Esophagus muscularis mucosa (tissue), 4 donors: ENCODE measurements around the gene RER1. TPM values are rescaled to one million over a fixed set of nuclear protein-coding genes. Genes with fewer than 3 reads are reported as not detected.

Source experiments
- DNase-seq: peaks from one replicate; pipeline ENCODE4 v3.0.0-alpha.2; 2017; ENCODE audit errors: extremely low spot score
- H3K27ac ChIP-seq, 4 donors: fragments of 200-600 bp; sonication (generic); replicated peaks in 1 of 4; 1 replicate in 3 of 4; 2 replicates in 1 of 4; pipeline ENCODE4 v1.5.1; 2016 to 2019; ENCODE audit warnings: mild to moderate bottlenecking in 1 of 4
- H3K27me3 ChIP-seq, 4 donors: fragments of 200-600 bp; sonication (generic); one replicate each; pipeline versions ENCODE4 v1.5.1 to v1.6.0; 2016 to 2019
- H3K36me3 ChIP-seq, 4 donors: fragments of 200-600 bp; sonication (generic); one replicate each; pipeline ENCODE4 v1.5.1; 2016 to 2019
- H3K4me1 ChIP-seq, 4 donors: fragments of 200-600 bp; sonication (generic); one replicate each; pipeline ENCODE4 v1.5.1; 2016 to 2019
- H3K4me3 ChIP-seq, 4 donors: fragments of 200-600 bp; sonication (generic); 1 replicate in 2 of 4; 2 replicates in 2 of 4; pipeline ENCODE4 v1.5.1; 2016 to 2019; ENCODE audit warnings: mild to moderate bottlenecking in 4 of 4, moderate library complexity in 1 of 4
- H3K9me3 ChIP-seq, 4 donors: fragments of 200-600 bp; sonication (generic); 1 replicate in 3 of 4; 2 replicates in 1 of 4; pipeline ENCODE4 v1.5.1; 2016 to 2019
- EP300 ChIP-seq: sonication (generic); formaldehyde crosslinking; IDR thresholded peaks from one replicate; pipeline ENCODE4 v1.6.1; 2017; ENCODE audit warnings: antibody characterized with exemption
- POLR2A ChIP-seq: fragments of 450-650 bp; IDR thresholded peaks from one replicate; pipeline ENCODE4 v1.6.1; 2017; ENCODE audit warnings: antibody characterized with exemption, moderate library complexity, mild to moderate bottlenecking, low read depth
- POLR2AphosphoS5 ChIP-seq, 2 donors: sonication (generic); formaldehyde crosslinking; IDR thresholded peaks; one replicate each; pipeline ENCODE4 v1.6.1; 2017; ENCODE audit warnings: antibody characterized with exemption in 2 of 2
- WGBS: methylation state at CpG from one replicate; pipeline ENCODE4 v1.1.5; 2018; 5-methylcytosine and 5-hydroxymethylcytosine counted together
- intact Hi-C: fragments of 100-400 bp; cut with DNase I; formaldehyde crosslinking; loops from one replicate; pipeline ENCODE4 v1.15.1; 2023
- total RNA-seq, 4 donors: library from RNA; depleted of rRNA; stranded (reverse); fragments of >200 nt; gene quantifications; one replicate each; pipeline versions ENCODE4 v1.1.0 to v1.2.1, GENCODE V29; 2016
- TF ChIP-seq, protein P1 (sequence below), 3 experiments: fragments of 200-600 bp in 2 of 3; fragments of 450-650 bp in 1 of 3; sonication (generic) in 2 of 3; IDR thresholded peaks; one replicate each; pipeline ENCODE4 v1.5.1; 2017 to 2019; ENCODE audit warnings: antibody characterized with exemption in 3 of 3, mild to moderate bottlenecking in 2 of 3, moderate library complexity in 1 of 3

Gene RER1
- total RNA-seq, 4 donors from 2014 or later, result 47.3 to 67.3 (median 56.4) TPM

- Histone ChIP-seq H3K27me3 (peaks cover 0 to 4% (median 0%) of the 10 kb centered on the region in 4 donors), H3K36me3 (peaks cover 27 to 69% (median 57%) of the 10 kb centered on the region in 4 donors), H3K9me3 (no peaks in the 10 kb centered on the region), H3K4me3 (no peak overlapping the region), H3K4me1 (peaks cover 22 to 50% (median 47%) of the 10 kb centered on the region in 4 donors), H3K27ac (no peak overlapping the region)
- DNase-seq, result no peak
- 84% methylated on average over 11 of the region's 11 CpGs for WGBS
- TF ChIP-seq EP300, result no peak
- TF ChIP-seq, protein P1, sequence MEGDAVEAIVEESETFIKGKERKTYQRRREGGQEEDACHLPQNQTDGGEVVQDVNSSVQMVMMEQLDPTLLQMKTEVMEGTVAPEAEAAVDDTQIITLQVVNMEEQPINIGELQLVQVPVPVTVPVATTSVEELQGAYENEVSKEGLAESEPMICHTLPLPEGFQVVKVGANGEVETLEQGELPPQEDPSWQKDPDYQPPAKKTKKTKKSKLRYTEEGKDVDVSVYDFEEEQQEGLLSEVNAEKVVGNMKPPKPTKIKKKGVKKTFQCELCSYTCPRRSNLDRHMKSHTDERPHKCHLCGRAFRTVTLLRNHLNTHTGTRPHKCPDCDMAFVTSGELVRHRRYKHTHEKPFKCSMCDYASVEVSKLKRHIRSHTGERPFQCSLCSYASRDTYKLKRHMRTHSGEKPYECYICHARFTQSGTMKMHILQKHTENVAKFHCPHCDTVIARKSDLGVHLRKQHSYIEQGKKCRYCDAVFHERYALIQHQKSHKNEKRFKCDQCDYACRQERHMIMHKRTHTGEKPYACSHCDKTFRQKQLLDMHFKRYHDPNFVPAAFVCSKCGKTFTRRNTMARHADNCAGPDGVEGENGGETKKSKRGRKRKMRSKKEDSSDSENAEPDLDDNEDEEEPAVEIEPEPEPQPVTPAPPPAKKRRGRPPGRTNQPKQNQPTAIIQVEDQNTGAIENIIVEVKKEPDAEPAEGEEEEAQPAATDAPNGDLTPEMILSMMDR (IDR thresholded peaks at IDR 0.05), result no peak
- TF ChIP-seq POLR2AphosphoS5 (IDR thresholded peaks at IDR 0.05), result no peak
- no peak for TF ChIP-seq POLR2A
- intact Hi-C loops, result no loop called here
Measured at GRCh38 chr1:2394761-2395160, 3.1 kb downstream of the RER1 start.

DNA sequence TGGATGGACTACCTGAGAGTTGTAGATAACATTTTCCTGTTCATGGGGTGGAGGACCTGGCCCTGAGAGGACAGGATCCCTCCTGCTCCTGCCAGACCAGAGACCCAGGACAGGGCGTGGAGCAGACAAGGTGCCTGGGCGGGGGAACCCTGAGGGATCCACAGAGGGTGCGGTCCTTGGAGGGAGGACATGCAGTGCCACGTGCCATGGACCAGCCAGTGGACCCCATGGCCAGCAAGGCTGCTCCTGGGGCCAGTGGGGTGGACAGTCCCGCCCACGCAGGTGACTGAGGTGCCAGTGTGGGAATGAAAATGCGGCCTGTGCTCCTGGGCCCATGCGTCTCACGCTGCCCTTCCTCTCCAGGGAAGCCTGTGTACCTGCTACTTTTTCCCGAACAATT is 3.6 kb downstream of the RER1 start:
- Histone ChIP-seq H3K9me3 (no peaks in the 10 kb centered on the region), H3K36me3 (peaks cover 30 to 74% (median 62%) of the 10 kb centered on the region in 4 donors), H3K27me3 (peaks cover 0 to 4% (median 0%) of the 10 kb centered on the region in 4 donors), H3K4me3 (no peak overlapping the region), H3K4me1 (peaks cover 22 to 46% (median 43%) of the 10 kb centered on the region in 4 donors), H3K27ac (no peak overlapping the region)
- TF ChIP-seq POLR2A (no peak), POLR2AphosphoS5 (IDR thresholded peaks at IDR 0.05) (no peak), EP300 (no peak)
- TF ChIP-seq, protein P1 (IDR thresholded peaks at IDR 0.05), result no peak
- intact Hi-C loops, result no loop called here
- WGBS, result 96% methylated on average over 9 of the region's 10 CpGs
- DNase-seq, result no peak

- intact Hi-C loops, result no loop called here
- 81% methylated on average over 12 of the region's 17 CpGs for whole genome bisulfite sequencing
- Histone ChIP-seq H3K27ac (no peak overlapping the region), H3K36me3 (peaks cover 30 to 82% (median 70%) of the 10 kb centered on the region in 4 donors), H3K4me1 (peaks cover 14 to 38% (median 35%) of the 10 kb centered on the region in 4 donors), H3K9me3 (no peaks in the 10 kb centered on the region), H3K27me3 (peaks cover 0 to 1% (median 0%) of the 10 kb centered on the region in 4 donors), H3K4me3 (no peak overlapping the region)
- DNase-seq, result no peak
- TF ChIP-seq POLR2A (no peak), EP300 (no peak), POLR2AphosphoS5 (IDR thresholded peaks at IDR 0.05) (no peak)
- TF ChIP-seq, protein P1 (IDR thresholded peaks at IDR 0.05), result no peak
Measured at GRCh38 chr1:2396059-2396458, 4.4 kb downstream of the RER1 start.

DNA sequence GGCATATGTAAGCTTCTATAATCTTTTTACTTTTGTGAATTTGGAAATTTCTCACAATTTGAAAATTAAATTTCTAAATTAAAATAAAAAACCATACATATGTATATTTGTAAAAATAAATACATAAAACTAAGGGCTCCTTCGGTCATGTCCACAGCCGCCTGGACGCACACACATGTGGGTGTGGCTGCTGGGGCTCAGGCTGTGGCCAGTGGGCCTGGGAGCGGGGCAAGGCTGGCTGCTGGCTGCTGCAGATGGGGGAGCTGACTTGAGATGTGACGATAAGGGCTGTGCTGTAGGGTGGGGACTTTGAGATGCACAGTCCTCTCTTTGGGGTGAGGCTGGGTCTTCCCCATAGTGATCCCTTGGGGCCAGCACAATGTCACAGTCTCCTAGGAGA is 4.8 kb downstream of the RER1 start:
- H3K27ac ChIP-seq, result no peak overlapping the region
- no peak for DNase-seq
- H3K4me1 ChIP-seq, result peaks cover 14 to 37% (median 34%) of the 10 kb centered on the region in 4 donors
- TF ChIP-seq, protein P1 (IDR thresholded peaks at IDR 0.05), result no peak
- TF ChIP-seq POLR2A, result no peak
- no peak for TF ChIP-seq EP300
- TF ChIP-seq POLR2AphosphoS5 (IDR thresholded peaks at IDR 0.05), result no peak
- H3K9me3 ChIP-seq, result no peaks in the 10 kb centered on the region
- H3K4me3 ChIP-seq, result no peak overlapping the region
- intact Hi-C loops, result no loop called here
- peaks cover 30 to 87% (median 72%) of the 10 kb centered on the region in 4 donors for H3K36me3 ChIP-seq
- H3K27me3 ChIP-seq, result no peaks in the 10 kb centered on the region
- whole genome bisulfite sequencing, result 97% methylated on average over 5 of the region's 5 CpGs
